HK-2 (cell line): ENCODE results near the gene TMX1.

ENCODE experiments used
- DNase-seq: peaks from one replicate; pipeline ENCODE4 v3.0.0-alpha.2; 2018; ENCODE audit not compliant: unreplicated experiment

The TMX1 gene

DNA sequence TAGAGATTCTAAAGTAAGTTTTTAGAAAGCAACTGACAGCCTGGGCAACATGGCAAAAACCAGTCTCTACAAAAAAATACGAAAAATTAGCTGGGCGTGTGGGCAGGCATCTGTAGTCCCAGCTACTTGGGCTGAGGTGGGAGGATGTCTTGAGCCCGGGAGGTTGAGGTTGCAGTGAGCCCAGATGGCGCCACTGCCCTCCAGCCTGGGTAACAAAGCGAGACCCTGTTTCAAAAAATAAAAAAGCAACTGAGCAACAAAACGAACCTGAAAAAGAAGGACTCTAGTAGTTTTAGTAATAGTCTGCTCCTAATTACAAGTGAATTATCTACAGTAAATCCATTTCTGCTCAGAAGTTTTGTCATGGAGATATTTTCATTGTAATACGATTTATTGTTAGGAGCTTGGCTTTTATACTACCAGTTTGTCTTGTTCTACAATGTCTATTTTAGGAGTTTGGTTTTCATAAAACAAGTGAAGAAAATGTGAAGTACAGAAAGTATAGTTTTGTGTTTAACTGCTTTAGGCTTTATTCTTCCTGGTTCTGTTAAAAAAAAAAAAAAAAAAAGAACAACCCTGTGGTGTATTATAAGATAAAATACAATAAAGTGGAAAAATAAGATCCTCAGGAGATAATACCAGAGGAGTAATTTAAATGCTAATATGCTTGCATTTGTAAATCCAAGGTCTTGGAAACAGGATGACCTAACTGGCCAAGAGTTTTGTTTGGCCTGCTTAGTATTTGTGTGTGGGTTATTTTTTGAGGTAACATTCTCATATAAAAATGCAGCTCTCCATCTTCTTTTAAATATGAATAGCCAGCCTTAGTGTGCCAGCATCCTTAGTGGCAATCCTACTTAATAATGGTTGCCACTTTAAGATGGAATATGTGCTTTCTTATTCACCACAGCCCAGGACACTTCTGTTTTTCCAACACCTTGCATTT, 2.8 kb downstream of the TMX1 start:
- no peak for DNase-seq

DNA sequence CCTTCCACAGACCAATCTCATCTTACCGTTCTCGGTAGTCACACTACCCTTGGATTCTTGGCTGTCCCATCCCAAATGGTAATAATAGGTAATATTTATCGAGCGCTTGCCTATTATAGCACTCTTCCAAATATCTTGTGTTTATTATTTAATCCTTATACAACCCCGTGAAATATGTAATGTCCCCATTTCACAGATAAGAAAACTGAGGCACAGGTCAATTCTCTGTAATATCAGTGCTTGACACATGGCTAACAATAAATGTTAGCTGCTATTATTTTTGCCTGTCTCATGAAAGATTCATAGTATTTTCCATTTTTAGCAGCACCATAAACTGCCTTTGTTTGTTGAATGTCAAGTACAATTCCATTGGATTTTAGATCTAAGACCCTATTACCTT, 4.5 kb downstream of the TMX1 start:
- DNase-seq, result no peak

DNA sequence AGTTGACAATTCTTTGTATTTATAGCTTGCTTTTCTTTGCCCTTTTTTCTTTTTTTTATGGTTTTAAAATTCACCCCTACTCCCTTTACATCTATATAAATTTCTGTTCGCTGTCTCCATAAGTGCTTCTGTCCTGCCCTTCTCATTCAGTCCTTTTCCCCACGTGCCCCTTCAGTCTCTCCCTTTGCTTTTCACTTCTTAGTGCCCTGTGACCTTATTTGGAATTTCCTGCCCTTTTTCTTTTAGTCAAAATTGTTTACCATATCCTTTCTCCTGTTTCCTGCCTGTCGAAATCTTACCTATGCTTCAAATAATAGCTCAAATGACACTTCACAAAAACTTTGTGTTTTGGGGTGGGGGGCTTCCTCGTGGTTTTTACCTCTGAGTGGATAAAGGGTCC, 6.0 kb downstream of the TMX1 start:
- no peak for DNase-seq

GRCh38 chr14:51248016-51248987, 8.3 kb downstream of the TMX1 start:
- DNase-seq, result no peak

DNA sequence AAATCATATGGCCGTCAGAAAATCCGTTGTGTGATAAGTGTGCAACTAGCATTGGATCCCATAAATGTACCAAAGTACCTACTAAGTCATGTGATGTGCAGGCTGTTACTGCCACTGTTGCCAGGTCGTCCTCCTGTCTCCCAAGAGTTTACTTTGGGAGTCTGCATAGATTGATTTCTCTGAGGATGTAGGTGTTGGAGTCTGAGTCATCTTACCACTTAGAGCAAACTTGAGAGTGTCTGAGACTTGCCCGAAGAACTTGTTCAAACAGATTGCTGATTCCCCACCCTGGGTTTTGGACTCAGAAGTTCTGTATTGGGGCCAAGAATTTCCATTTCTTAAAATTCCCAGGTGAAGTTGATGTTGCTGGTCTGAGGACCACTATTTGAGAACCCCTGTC, 11.4 kb downstream of the TMX1 start:
- no peak for DNase-seq

- no peak for DNase-seq
Measured at GRCh38 chr14:51253880-51254279, 13.8 kb downstream of the TMX1 start.

- no peak for DNase-seq
Measured at GRCh38 chr14:51258280-51258679, 18.2 kb downstream of the TMX1 start.

- no peak for DNase-seq
Measured at GRCh38 chr14:51258788-51259187, 18.7 kb downstream of the TMX1 start.

GRCh38 chr14:51260225-51260624, 20.2 kb downstream of the TMX1 start:
- DNase-seq, result no peak

DNA sequence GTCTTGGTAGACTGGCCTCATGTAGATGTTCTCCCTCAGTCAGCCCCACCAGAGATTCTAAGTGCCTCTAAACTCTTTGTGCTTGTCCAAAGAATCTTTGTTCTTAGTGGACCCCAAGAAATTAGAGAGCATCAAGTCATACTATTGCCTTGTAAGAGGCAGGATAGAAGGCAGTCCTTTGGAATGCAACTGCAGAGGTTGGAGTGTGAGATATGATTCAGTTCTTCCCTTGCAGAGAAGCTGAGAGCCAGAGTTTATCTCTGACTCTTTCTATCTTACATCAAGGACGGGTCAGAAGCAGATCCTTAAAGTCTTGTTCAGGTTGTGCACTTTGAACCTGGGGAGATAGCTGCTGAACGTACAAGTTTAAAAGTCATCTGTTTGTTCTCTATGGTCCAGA, 21.1 kb downstream of the TMX1 start:
- no peak for DNase-seq

DNA sequence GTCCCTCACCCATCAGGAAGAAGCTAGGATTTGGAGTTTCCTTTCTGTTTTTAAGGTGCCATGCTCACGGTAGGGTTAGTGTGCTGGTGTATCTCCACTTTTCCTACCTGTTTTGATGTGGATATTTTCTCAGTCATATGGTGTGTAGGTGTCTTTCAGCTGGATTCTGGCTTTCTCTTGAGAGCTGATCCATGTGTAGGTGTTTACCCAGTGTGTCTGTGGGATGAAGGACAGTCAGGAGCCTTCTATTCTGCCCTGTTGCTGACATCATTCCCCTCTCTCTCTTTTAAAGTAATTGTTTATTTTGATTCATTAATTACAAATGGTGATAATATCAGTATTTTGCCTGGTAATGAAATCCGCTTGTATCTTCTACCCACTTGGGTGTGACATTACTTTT, 22.8 kb downstream of the TMX1 start:
- no peak for DNase-seq

DNA sequence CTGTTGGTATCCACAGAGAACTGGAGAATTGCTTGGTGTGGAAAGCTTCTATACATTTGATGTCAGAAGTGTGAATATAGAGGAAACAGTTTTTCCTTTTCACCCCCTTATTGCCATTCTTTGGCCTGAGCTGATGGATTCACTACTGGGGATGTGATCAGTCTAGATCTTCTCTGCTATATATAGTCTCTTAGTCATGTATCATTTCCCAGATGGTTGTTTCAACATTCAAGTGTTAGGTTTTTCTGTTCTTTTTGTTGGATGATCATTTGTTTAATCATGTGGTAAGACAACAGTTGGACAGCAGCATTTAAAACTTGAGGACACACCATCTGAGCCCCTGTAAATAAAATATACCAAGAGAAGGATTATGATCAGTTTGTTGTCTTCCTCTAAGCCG, 29.6 kb downstream of the TMX1 start:
- DNase-seq, result no peak

- DNase-seq, result no peak
Measured at GRCh38 chr14:51276605-51277004, 36.6 kb downstream of the TMX1 start.

- no peak for DNase-seq
Measured at GRCh38 chr14:51277753-51278415, 37.8 kb downstream of the TMX1 start.

- no peak for DNase-seq
Measured at GRCh38 chr14:51282517-51282916, 42.5 kb downstream of the TMX1 start.

DNA sequence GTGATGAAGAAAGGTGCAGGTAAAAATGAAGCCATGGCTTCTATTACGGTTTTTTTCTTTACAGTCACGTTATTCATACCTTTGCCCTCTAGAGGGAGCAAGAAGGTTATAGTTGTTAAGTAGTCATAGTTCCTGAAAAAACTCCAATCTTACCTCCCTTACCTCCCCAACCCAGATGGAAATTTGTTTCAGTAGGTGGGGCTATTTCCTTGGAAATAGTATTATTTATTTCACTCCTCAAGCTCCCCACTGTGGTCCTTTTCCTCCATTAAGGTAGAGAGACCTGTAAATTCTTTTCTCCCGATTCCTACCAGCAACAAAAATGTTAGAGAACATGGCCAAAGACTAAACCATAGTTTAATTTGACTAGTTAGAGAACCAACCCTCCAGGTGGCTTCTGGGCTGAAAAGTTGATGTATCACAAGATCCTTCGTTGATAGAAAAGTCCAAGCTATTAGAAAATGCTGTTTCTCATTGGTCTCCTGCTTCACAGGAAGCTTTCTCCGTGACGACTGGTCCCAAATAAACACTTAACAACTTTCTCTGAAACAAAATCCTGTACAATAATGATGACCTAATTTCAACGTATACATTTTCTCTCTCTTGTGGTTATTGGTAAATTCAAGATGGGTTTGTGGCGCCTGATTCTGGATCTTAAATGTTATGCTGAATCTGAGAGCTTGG, 43.5 kb downstream of the TMX1 start:
- no peak for DNase-seq

DNA sequence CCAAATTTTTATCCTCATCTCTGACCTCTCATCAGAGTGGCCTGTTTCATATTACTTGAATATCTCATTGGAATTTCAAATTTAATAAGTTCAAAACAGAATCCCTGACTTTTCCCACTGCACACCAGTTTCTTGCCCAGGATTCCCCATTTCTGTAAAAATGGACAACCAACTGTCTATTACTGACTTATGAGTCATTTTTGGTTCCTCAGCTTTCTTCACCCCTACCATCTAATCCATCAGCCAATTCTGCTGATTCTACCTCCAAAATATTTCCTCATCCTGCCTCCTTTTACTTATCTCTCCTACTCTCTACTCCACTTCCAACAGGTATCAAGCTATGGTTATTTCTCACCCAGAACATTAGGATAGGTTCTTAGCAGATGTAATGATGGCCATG, 44.2 kb downstream of the TMX1 start:
- DNase-seq, result no peak

DNA sequence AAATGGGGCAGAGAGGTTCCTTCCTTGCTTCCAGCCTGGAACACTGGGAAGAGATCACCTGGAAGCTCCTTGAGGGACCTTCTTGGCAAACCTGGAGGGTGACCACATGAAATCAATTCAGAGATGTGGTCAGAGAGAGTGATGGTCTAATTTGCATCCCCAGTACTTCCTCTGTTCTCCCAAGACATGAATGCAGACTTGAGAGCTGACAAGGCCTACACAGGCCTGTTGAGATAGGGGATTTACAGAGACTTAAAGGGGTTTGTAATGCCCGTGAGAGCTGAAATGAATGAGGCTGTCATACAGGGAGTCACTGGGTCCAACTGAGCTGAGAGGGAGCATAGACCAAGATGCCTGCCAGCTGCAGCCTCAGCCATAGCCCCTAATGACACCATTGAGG, 45.1 kb downstream of the TMX1 start:
- no peak for DNase-seq

- no peak for DNase-seq
Measured at GRCh38 chr14:51289169-51289568, 49.1 kb downstream of the TMX1 start.

GRCh38 chr14:51290132-51290531, 50.1 kb downstream of the TMX1 start:
- DNase-seq, result no peak

GRCh38 chr14:51291016-51291415, 51.0 kb downstream of the TMX1 start:
- DNase-seq, result no peak
